Measurements from ENCODE around the gene SPATA6.
"Not testable (repeated sequence)": the region's sequence is repeated elsewhere in the genome, so short reads cannot be mapped to it uniquely, and the experiment has no call there.

Gene SPATA6

GRCh38 chr1:48471691-48472576, at the start of gene SPATA6:
Gene SPATA6 (minus strand): TSS chr1:48472204. CDS start chr1:48472008, 196 bp downstream.
- peak; percentile 98 for DNase-seq (ENCODE audit: low read depth, low spot score)

GRCh38 chr1:48519896-48520295, 47.9 kb upstream of the SPATA6 start:
- DNase-seq (ENCODE audit: low read depth, low spot score), result not testable (repeated sequence)

- no peak for DNase-seq (ENCODE audit: low read depth, low spot score)
These were observed 34.9 kb upstream of the SPATA6 start for GRCh38 chr1:48506870-48507269.

GRCh38 chr1:48500541-48501450, 28.8 kb upstream of the SPATA6 start:
- no peak for DNase-seq (ENCODE audit: low read depth, low spot score)

GRCh38 chr1:48499211-48499735, 27.3 kb upstream of the SPATA6 start:
- DNase-seq (ENCODE audit: low read depth, low spot score), result no peak

GRCh38 chr1:48498096-48498791, 26.2 kb upstream of the SPATA6 start:
- peak; percentile 88 for DNase-seq (ENCODE audit: low read depth, low spot score)

- DNase-seq (ENCODE audit: low read depth, low spot score), result no peak
These were observed 23.9 kb upstream of the SPATA6 start for GRCh38 chr1:48495911-48496310.

- no peak for DNase-seq (ENCODE audit: low read depth, low spot score)
These were observed 23.2 kb upstream of the SPATA6 start for GRCh38 chr1:48495166-48495565.

- peak; percentile 80 for DNase-seq (ENCODE audit: low read depth, low spot score)
These were observed 22.2 kb upstream of the SPATA6 start for GRCh38 chr1:48493970-48494769.

- no peak for DNase-seq (ENCODE audit: low read depth, low spot score)
These were observed 21.0 kb upstream of the SPATA6 start for GRCh38 chr1:48493041-48493440.

- DNase-seq (ENCODE audit: low read depth, low spot score), result no peak
These were observed 20.4 kb upstream of the SPATA6 start for GRCh38 chr1:48492392-48492791.

GRCh38 chr1:48488721-48489120, 16.7 kb upstream of the SPATA6 start:
- no peak for DNase-seq (ENCODE audit: low read depth, low spot score)

GRCh38 chr1:48480504-48480903, 8.5 kb upstream of the SPATA6 start:
- no peak for DNase-seq (ENCODE audit: low read depth, low spot score)

- not testable (repeated sequence) for DNase-seq (ENCODE audit: low read depth, low spot score)
These were observed 8.0 kb upstream of the SPATA6 start for GRCh38 chr1:48480023-48480422.

- DNase-seq (ENCODE audit: low read depth, low spot score), result no peak
These were observed 634 bp upstream of the SPATA6 start for GRCh38 chr1:48472638-48473037.

- peak; percentile 7 for DNase-seq (ENCODE audit: low read depth, low spot score)
These were observed 884 bp downstream of the SPATA6 start for GRCh38 chr1:48470950-48471690.

- peak; percentile 44 for DNase-seq (ENCODE audit: low read depth, low spot score)
These were observed 1.5 kb downstream of the SPATA6 start for GRCh38 chr1:48470481-48470855.

GRCh38 chr1:48469616-48470480, 2.2 kb downstream of the SPATA6 start:
- DNase-seq (ENCODE audit: low read depth, low spot score), result peak; percentile 77

GRCh38 chr1:48466594-48466993, 5.4 kb downstream of the SPATA6 start:
- DNase-seq (ENCODE audit: low read depth, low spot score), result no peak

Measured in astrocyte of the hippocampus (primary cell).